Left kidney (tissue), 2 donors: Measurements from ENCODE around the gene JAZF1. TPM values are rescaled to one million over a fixed set of nuclear protein-coding genes. Genes with fewer than 3 reads are reported as not detected.
A peak's percentile ranks its signal among the peaks of the same experiment; 100 is the strongest.

ENCODE experiments used
- DNase-seq: peaks from one replicate; pipeline ENCODE4 v3.0.0-alpha.2; 2013
- polyA plus RNA-seq: library from polyadenylated mRNA; unstranded; fragments of 120-200 nt; gene quantifications from one replicate; pipeline ENCODE4 v1.2.1, GENCODE V29; 2013; ENCODE audit not compliant: insufficient read length

Gene JAZF1
- polyA plus RNA-seq, 1 donor, result 12.6 TPM

DNA sequence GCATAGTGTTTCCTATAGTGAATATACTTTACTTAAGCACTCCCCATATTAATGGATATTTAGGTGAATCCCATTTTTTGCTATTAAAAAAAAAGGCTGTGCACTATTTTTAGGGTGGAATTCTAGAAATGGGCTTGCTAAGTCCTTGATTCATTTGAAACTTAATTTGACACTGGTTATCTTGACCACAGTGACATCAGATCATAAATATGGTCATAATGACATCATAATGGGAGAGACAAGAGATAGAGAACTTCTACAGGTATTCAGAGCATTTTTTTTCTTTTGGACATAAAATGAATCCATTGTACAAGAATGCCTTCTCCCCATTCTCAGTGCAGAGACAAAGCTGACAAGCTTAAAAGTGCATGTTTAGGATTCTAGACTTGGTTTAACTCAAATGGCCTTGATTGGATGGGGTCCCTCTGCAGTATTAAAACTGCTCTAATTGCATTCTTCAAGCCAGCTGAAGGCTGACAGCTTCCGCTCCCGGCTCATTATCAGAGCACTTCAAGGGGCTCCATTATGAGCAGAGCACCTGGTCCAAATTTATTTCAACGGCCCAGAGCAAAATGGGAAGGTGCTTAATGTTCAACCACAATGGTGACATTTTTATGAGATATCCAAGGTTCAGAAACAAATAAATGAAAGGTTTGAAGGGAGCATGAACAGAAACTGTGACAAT is 104.8 kb downstream of the JAZF1 start:
- DNase-seq, result no peak

GRCh38 chr7:28072876-28073514 is 107.6 kb downstream of the JAZF1 start:
- DNase-seq, result no peak

DNA sequence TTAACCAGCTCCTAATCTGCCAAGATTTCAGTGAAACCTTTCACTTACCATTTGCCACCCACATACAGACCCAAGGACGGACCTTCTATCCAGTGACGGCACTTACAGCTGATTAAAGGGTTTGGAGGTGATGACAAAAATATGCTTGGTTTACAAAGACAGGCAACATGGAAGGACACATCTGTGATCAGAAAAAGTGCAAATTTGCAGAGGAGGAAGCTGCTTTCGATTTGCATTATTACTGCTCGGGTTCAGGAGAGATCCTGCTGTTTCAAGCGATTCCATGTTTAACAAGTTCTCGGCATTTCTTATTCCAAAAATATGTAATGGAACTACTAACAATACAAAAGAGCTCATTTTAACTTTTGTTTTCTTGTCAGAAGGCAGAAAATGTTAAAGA is 109.0 kb downstream of the JAZF1 start:
- DNase-seq, result no peak

DNA sequence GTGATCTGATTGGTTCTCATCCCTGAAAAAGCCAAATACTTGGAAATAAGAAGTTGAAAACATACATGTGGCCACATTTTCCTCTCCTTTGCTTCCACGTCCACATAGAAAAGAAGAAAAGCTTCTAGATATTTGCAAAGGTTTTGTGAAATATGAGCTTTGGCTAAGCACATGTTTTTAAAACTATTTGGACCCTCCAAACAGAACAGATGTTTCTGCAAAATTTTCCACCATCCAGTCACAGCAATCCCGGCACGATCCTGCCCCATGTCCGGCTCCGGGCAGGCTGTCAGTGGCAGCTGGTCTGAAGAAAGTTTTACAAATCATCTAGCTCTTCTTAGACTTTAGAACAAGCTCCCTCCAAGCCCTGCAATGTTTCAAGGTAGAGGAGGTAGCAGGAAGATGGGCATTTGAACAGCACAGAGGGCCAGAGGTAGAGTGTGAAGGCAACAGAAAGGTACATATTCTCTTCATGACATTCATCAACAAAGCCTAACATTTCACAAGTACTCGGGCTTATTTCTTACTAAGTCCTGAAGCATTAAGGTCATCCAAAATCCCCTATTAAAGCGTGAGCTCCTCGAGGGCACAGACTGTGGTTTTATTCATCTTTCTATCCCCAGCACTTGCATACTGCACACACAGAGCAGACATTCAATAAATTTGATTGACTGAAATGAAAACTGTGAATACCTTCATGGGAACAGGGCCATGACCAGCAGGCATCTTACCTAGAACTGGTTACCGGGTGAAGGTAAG is 110.1 kb downstream of the JAZF1 start:
- DNase-seq, result no peak

DNA sequence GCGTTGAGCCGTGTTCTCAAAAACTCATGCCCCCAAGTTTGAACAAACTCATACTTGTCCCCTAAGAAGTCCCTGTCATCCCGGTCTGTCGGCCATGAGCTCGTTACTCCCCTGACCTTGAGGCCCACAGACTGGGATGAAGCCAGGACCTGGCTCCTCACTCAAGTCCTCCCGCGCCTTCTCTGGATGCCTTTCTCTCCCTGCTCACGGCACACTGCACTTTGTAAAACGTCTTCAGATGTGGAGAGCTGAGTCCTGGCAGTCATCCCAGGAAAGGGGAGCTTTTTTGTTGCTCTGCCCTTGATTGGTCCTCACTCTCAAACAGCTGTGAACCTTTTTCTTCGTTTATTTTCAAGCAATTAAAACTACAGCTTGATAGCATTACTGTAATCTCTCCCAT is 110.8 kb downstream of the JAZF1 start:
- peak; percentile 70 for DNase-seq

DNA sequence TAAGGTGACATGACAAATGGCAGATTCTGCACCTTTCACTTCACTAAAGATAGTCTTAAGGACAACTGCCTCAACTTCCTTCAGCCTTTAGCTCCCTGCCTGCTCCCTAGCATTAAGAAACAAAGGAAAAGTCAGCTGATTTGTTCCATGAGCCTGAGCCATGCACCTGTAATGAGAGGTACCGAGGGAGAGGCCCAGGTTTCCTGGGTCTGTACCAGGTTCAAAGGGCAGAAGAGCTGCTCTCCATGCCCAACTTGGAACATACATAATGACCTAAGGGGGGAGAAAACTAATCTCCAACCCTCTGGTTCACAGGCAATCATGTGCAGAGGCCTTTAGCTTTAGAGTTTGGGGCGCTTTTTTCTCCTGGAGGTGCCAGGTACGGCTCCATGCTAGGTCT is 111.2 kb downstream of the JAZF1 start:
- no peak for DNase-seq

DNA sequence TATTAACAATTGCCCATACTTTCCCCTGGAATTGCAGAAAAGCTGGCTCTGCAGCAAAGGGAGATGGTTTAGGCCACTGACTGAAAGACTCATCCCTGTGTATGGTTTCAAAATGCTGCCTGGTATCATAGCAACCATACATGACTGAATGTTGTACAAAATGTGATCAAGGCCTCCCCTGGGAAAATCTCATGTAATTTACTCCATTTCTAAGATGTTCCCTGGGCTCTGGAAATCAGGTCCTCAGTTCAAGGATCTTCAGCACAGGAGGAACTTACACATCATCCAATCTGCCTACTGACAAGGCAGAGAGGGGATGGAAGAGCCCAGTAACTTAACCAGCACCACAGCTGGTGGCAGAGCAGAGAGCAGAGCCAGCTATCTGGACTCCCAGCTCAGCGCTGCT is 111.8 kb downstream of the JAZF1 start:
- no peak for DNase-seq

DNA sequence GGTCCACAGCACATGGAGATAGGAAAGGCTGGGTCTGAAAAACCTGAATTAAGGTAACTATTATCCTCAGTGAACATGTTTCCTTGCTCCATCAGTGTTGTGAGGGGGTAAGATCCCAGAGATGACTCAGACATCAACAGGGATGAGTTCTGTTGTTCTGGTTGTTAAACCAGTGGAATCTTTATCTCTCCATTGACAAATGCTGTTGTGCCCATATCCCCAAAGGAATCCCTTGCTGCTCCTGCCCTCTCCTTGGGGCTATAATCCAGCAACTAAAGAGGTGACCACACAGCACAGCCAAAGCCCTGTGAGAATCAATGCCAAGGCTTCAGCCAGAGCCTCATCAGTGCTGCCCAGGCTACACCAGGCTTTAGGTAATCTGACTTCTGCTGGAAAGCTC is 113.4 kb downstream of the JAZF1 start:
- DNase-seq, result no peak

GRCh38 chr7:28065721-28066285 is 114.8 kb downstream of the JAZF1 start:
- DNase-seq, result no peak

DNA sequence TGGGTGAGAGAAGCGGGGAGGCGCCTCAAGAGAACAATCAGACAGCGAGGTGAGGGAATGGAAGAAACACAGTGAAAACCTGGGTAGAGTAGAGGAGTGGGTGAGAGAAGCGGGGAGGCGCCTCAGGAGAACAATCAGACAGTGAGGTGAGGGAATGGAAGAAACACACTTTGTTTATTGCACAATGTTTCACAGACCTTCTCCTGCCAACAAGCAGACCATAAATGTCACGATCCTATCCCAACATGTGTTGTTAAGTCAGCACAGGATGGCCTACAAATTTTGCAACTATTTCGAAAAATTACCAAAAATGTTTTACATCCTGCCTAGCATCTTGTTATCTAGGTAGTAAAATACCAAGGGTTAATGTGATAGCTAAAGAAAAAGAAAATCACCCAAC is 115.3 kb downstream of the JAZF1 start:
- no peak for DNase-seq

- DNase-seq, result no peak
Measured at GRCh38 chr7:28064437-28064836, 116.2 kb downstream of the JAZF1 start.

GRCh38 chr7:28062197-28062991 is 118.2 kb downstream of the JAZF1 start:
- DNase-seq, result peak; percentile 68

- no peak for DNase-seq
Measured at GRCh38 chr7:28061824-28062196, 118.8 kb downstream of the JAZF1 start.

- no peak for DNase-seq
Measured at GRCh38 chr7:28060371-28060950, 120.1 kb downstream of the JAZF1 start.

DNA sequence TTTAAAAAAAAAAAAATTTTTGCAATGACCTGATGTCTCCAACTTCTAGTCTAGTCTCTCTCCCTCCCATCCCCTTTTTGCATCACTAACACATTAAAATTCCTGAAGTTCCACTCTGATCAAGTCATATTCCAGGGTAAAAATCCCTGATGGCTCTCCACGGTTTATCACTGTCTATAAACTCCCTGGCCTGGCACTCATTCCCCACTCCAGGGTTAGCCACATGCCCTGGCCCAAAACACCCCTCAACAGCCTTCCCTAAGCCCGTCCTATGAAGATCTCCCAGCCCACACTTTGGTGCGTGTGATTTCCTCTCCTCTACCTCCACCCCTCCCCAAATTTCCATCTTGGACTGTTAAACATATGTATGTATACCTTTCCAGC is 125.4 kb downstream of the JAZF1 start:
- DNase-seq, result no peak

GRCh38 chr7:28054531-28055160 is 125.9 kb downstream of the JAZF1 start:
- no peak for DNase-seq

- no peak for DNase-seq
Measured at GRCh38 chr7:28052933-28053332, 127.7 kb downstream of the JAZF1 start.

GRCh38 chr7:28048694-28049093 is 131.9 kb downstream of the JAZF1 start:
- no peak for DNase-seq

GRCh38 chr7:28046035-28046434 is 134.6 kb downstream of the JAZF1 start:
- no peak for DNase-seq

DNA sequence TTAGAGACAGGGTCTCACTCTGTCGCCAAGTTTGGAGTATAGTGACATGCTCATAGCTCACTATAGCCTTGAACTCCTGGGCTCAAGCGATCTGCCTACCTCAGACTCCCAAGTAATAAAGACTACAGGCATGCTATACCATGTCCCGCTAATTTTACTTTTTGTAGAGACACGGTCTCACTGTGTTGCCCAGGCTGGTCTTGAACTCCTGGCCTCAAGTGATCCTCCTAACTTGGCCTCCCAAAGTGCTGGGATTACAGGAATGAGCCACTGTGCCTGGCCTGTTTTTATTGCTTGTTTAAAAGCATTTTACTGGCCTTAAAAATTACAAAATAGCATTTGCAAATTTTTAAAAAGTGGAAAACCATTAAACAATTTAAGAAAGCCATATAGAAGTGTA is 135.0 kb downstream of the JAZF1 start:
- no peak for DNase-seq

DNA sequence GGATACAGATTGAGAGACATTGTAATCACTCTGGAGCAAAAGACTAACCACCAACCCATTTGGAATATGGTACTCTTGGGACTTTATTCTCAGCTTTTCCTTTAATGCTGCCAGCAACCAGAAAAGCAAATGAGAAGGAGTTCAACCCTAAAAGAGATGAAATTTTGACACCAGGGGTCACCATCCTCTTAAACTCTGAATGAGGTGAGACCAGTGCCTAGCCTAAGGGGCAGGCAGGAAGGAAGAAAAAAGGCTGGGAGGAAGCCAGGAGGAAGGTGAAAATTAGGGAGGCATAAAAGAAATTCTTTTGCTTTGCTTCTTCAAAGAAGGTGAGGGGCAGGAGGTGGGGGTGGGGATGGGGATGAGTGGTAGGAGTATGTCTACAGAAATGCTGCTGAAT is 135.8 kb downstream of the JAZF1 start:
- no peak for DNase-seq
